Endothelial cell of umbilical vein (primary cell): ENCODE results near the gene TPK1. TPM values are rescaled to one million over a fixed set of nuclear protein-coding genes. Genes with fewer than 3 reads are reported as not detected.

ENCODE experiments used
- BruUV-seq: library from RNA; stranded (reverse); fragments of 400-500 nt; replicated peaks from 2 replicates; lab custom pipeline; 2021; lab: Mats Ljungman, UMichigan
- CTCF ChIA-PET: fragments of 300-600, 350-600 bp; sonication (Branson Sonifier 250); formaldehyde crosslinking; loops from one replicate; lab custom pipeline; 2021; ENCODE audit warnings: antibody characterized with exemption, inconsistent platforms; lab: Charles Lee
- POLR2A ChIA-PET: fragments of 300-600, 350-600 bp; sonication (Branson Sonifier 250); formaldehyde crosslinking; loops from one replicate; lab custom pipeline; 2021; ENCODE audit warnings: antibody characterized with exemption, inconsistent platforms; lab: Charles Lee
- DNase-seq: peaks from one replicate; pipeline ENCODE4 v3.0.0-alpha.2; 2011; ENCODE audit warnings: low read depth, low spot score
- FAIRE-seq: peaks from 2 replicates; lab custom pipeline; 2011; peaks lifted over from hg19 to GRCh38; lab: Jason Lieb, UNC
- H2AFZ ChIP-seq: 2 replicates; pipeline ENCODE4 v1.6.0; 2012; ENCODE audit warnings: low read depth, low read length, control low read depth, inconsistent platforms
- H3K27ac ChIP-seq: 2 replicates; pipeline ENCODE4 v1.5.1; 2011; ENCODE audit warnings: low read depth, mild to moderate bottlenecking, control low read depth, low read length, moderate library complexity; ENCODE audit not compliant: insufficient read depth
- H3K27me3 ChIP-seq, 2 experiments: 2 replicates each; pipeline versions ENCODE4 v1.6.0 to v1.6.1; 2011; ENCODE audit warnings: low read length in 2 of 2, mixed read lengths in 1 of 2; ENCODE audit not compliant: control insufficient read depth in 2 of 2, insufficient read depth in 2 of 2
- H3K36me3 ChIP-seq, 2 experiments: 2 replicates in 1 of 2; 3 replicates in 1 of 2; pipeline ENCODE4 v1.5.1; 2011; ENCODE audit warnings: low read length in 2 of 2, mild to moderate bottlenecking in 1 of 2, moderate library complexity in 1 of 2; ENCODE audit not compliant: control insufficient read depth in 2 of 2, insufficient read depth in 2 of 2; ENCODE audit errors: extremely low read depth in 1 of 2
- H3K4me1 ChIP-seq: 3 replicates; pipeline ENCODE4 v1.5.1; 2011; ENCODE audit warnings: mild to moderate bottlenecking, low read length; ENCODE audit not compliant: control insufficient read depth, insufficient read depth; ENCODE audit errors: extremely low read depth
- H3K4me2 ChIP-seq: 2 replicates; pipeline ENCODE4 v1.6.1; 2011; ENCODE audit warnings: low read length, control low read depth, mixed read lengths; ENCODE audit not compliant: insufficient read depth
- H3K4me3 ChIP-seq, 3 experiments: fragments of 200-600 bp in 1 of 3; sonication (generic), shearing (Covaris generic) in 1 of 3; replicated peaks in 1 of 3; 2 replicates each; pipeline ENCODE4 v1.5.1; 2011 to 2016; ENCODE audit warnings: control low read depth in 3 of 3, low read length in 3 of 3, mild to moderate bottlenecking in 2 of 3, inconsistent platforms in 1 of 3, low read depth in 1 of 3, moderate library complexity in 1 of 3; ENCODE audit not compliant: insufficient read depth in 1 of 3
- H3K79me2 ChIP-seq: 2 replicates; pipeline ENCODE4 v1.6.0; 2012; ENCODE audit warnings: low read length, inconsistent platforms; ENCODE audit not compliant: control insufficient read depth, insufficient read depth
- H3K9ac ChIP-seq: replicated peaks from 2 replicates; pipeline ENCODE3; 2011; ENCODE audit warnings: low read length, control low read depth; ENCODE audit not compliant: insufficient read depth; ENCODE audit errors: extremely low read depth
- H3K9me1 ChIP-seq: replicated peaks from 3 replicates; pipeline ENCODE4 v1.6.0; 2011; ENCODE audit warnings: mild to moderate bottlenecking, low read length; ENCODE audit not compliant: control insufficient read depth, insufficient read depth; ENCODE audit errors: extremely low read depth
- H3K9me3 ChIP-seq: replicated peaks from 2 replicates; pipeline ENCODE4 v1.5.1; 2012; ENCODE audit warnings: low read length, inconsistent platforms; ENCODE audit not compliant: control insufficient read depth, insufficient read depth
- H4K20me1 ChIP-seq: replicated peaks from 2 replicates; pipeline ENCODE3; 2011; ENCODE audit warnings: mild to moderate bottlenecking, low read length; ENCODE audit not compliant: control insufficient read depth, insufficient read depth; ENCODE audit errors: extremely low read depth
- CTCF ChIP-seq, 2 donors: IDR thresholded peaks; 1 replicate in 1 of 2; 2 replicates in 1 of 2; pipeline ENCODE4 v1.5.1; 2011; ENCODE audit warnings: low read length in 2 of 2, mild to moderate bottlenecking in 2 of 2, moderate library complexity in 2 of 2, control low read depth in 1 of 2, inconsistent platforms in 1 of 2, low read depth in 1 of 2; ENCODE audit not compliant: insufficient read depth in 1 of 2; ENCODE audit errors: extremely low read depth in 1 of 2
- EZH2 ChIP-seq: IDR thresholded peaks from 2 replicates; pipeline ENCODE4 v1.6.1; 2012; ENCODE audit warnings: borderline replicate concordance, low read depth, mild to moderate bottlenecking, moderate library complexity, low read length, inconsistent platforms; ENCODE audit not compliant: severe bottlenecking
- FOS ChIP-seq: IDR thresholded peaks from 2 replicates; pipeline ENCODE4 v1.6.1; 2011; ENCODE audit warnings: mild to moderate bottlenecking, low read length, moderate library complexity, borderline replicate concordance; ENCODE audit not compliant: insufficient read depth
- GATA2 ChIP-seq: IDR thresholded peaks from 2 replicates; pipeline ENCODE4 v1.7.0; 2011; ENCODE audit warnings: low read depth, mild to moderate bottlenecking, moderate library complexity, mixed read lengths, low read length; ENCODE audit not compliant: insufficient read length, insufficient read depth
- JUN ChIP-seq: IDR thresholded peaks from 2 replicates; pipeline ENCODE4 v1.6.1; 2011; ENCODE audit warnings: borderline replicate concordance, low read depth; ENCODE audit not compliant: insufficient read length, insufficient read depth
- MAX ChIP-seq: IDR thresholded peaks from 2 replicates; pipeline ENCODE4 v1.6.1; 2011; ENCODE audit not compliant: insufficient read depth, insufficient read length
- MYC ChIP-seq: IDR thresholded peaks from one replicate; pipeline ENCODE4 v1.6.1; 2011; ENCODE audit warnings: mild to moderate bottlenecking, low read depth, low read length
- POLR2A ChIP-seq: IDR thresholded peaks from 2 replicates; pipeline ENCODE4 v1.6.1; 2012; ENCODE audit warnings: low read depth, mild to moderate bottlenecking, control low read depth, low read length
- POLR2AphosphoS5 ChIP-seq: IDR thresholded peaks from 2 replicates; pipeline ENCODE4 v1.6.1; 2012; ENCODE audit warnings: low read depth, mild to moderate bottlenecking, control low read depth, low read length, moderate library complexity; ENCODE audit not compliant: insufficient read depth
- dilution Hi-C: fragments of 300-500 bp; cut with MboI; formaldehyde crosslinking; loops from one replicate; pipeline ENCODE4 v1.15.0; 2019; ENCODE audit warnings: low sequenced_read_pairs; ENCODE audit not compliant: extremely low pct_ligation_motif_present
- intact Hi-C: fragments of 100-400 bp; cut with micrococcal nuclease; formaldehyde crosslinking; loops from one replicate; pipeline ENCODE4 v1.10.0; 2022
- polyA plus RNA-seq, 4 experiments: library from polyadenylated mRNA; depleted of rRNA in 3 of 4; stranded (reverse) in 3 of 4; unstranded in 1 of 4; fragments of >200 nt; gene quantifications; 2 replicates each; pipeline versions ENCODE4 v1.2.1 to v1.2.3, GENCODE V29; 2011 to 2012; ENCODE audit warnings: missing spikeins in 1 of 4
- total RNA-seq: library from RNA; stranded (reverse); gene quantifications from 2 replicates; pipeline ENCODE4 v1.2.3, GENCODE V29; 2021

Gene TPK1
- total and polyA plus RNA-seq, 2 donors (not counting 3 experiments of a cell fraction or from before 2014, with no cell fraction given) = 7.5 to 9.3 TPM

GRCh38 chr7:144782883-144783282 lies 53.0 kb downstream of the TPK1 start:
- Histone ChIP-seq H3K27ac (no peak overlapping the region), H3K27me3 (no peaks in the 10 kb centered on the region), H3K9me3 (no peaks in the 10 kb centered on the region), H3K79me2 (no peaks in the 10 kb centered on the region), H3K4me2 (no peak overlapping the region), H3K9ac (no peak overlapping the region), H3K9me1 (no peaks in the 10 kb centered on the region), H4K20me1 (no peaks in the 10 kb centered on the region), H3K4me1 (no peaks in the 10 kb centered on the region), H3K36me3 (no peaks in the 10 kb centered on the region), H2AFZ (no peak overlapping the region), H3K4me3 (no peak overlapping the region)
- dilution Hi-C loops = no loop called here
- POLR2A ChIA-PET = no interaction called here
- DNase-seq (no peak), FAIRE-seq (no peak)
- CTCF ChIA-PET = interaction anchor here (1.4 kb wide), 1 partner anchor 44 kb away, joined by 6 read pairs; no protein-coding TSS in a partner anchor
- intact Hi-C loops = no loop called here
- no TSS peak for BruUV-seq
- TF ChIP-seq JUN = no peak
- no peak for TF ChIP-seq POLR2A
- TF ChIP-seq POLR2AphosphoS5 = no peak
- no peak for TF ChIP-seq CTCF (IDR thresholded peaks at IDR 0.05; ENCODE audit: extremely low read depth in 1 of 2, insufficient read depth in 1 of 2, low read depth in 1 of 2, low read length in 2 of 2)
- TF ChIP-seq FOS = no peak
- no peak for TF ChIP-seq EZH2
- TF ChIP-seq GATA2 = no peak
- TF ChIP-seq MYC = no peak
- no peak for TF ChIP-seq MAX
